ENCODE results near the gene SERGEF. TPM values are rescaled to one million over a fixed set of nuclear protein-coding genes. Genes with fewer than 3 reads are reported as not detected.

The SERGEF gene
- total RNA-seq (2014; rRNA removed; shearing (Covaris generic)) = 13.3 and 18.3 TPM in 2 replicates

DNA sequence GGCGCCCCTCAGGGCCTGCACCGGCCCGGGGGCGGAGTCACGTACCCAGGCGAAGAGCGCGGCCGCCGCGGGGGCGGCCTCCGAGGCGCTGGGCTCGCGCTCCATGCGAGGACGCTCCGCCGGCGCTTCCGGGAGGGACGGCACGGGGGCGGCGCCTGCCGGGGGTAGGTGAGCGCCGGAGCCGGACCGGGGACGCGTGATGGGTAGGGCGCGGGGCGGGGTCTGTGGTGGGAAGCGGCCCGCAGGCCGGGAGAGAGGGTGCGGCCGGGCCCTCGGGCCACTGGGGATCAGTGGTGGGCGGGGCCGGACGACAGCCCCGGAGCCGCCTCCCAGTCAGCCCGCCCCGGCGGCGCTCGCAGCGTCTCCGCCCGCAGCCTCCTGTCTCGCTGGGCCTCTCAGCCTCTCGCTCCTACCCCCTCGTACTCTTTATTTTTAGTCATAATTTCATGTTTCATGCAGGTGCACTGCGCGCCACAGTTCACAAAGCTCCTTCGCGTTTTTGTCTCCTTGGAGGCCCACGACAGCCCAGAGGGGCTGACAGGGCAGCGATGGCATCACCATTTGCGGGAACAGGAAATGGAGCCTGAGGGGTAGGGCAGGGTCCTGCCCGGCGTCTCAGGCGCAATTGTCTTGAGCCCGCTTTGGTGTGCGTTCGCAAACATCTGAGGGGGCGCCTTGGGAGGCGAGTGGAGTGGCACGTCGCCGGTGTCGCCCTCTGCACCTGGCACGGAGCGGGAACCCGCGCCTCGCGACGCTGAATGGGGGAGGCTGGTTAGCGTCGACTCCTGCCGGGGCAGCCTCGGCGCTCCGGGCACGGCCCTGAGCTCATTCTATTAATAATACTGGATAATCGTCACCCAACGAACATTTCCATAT lies at the start of gene SERGEF:
Gene SERGEF (minus strand): TSS at position 142 of the 876 bp plus-strand sequence. CDS start 37 bp downstream, at position 105.
- peak; percentile 88 to 96 for DNase-seq (ENCODE audit: low read depth in 1 of 2, low spot score in 2 of 2)
- Histone ChIP-seq H3K9me3 (replicated peaks) (no peaks in the 10 kb centered on the region), H3K4me1 (replicated peaks) (peaks cover 16% of the 10 kb centered on the region), H3K27ac (no peak within 1 kb of the TSS), H3K36me3 (no peaks in the 10 kb centered on the region), H3K27me3 (replicated peaks) (peaks cover 15% of the 10 kb centered on the region), H3K4me3 (peak within 1 kb of the TSS; percentile 57)

DNA sequence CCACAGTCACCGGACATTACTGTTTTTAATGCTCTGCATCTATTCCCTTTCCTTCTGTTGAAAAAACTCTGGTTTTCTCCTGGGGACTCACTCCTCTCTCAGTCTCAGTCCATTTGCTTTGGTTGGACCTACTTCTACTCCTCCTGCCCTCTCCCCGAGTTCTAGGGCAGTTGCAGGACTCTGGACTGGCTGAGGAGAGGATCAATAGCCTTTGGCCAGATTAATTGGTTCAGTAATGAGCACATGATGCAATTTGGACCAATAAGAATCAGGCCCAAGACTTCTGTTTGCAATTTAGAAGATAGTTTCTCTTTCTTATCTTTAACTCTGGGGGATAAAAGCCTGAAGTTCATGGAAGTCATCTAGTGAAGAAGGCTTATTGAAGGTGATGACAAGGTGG lies 48.5 kb upstream of the SERGEF start:
- no peaks in the 10 kb centered on the region for H3K4me1 ChIP-seq (replicated peaks)
- H3K27me3 ChIP-seq (replicated peaks) = peaks cover 39% of the 10 kb centered on the region
- H3K4me3 ChIP-seq = no peak overlapping the region
- DNase-seq (ENCODE audit: low read depth in 1 of 2, low spot score in 2 of 2) = no peak
- H3K27ac ChIP-seq = no peak overlapping the region
- H3K36me3 ChIP-seq = no peaks in the 10 kb centered on the region
- no peaks in the 10 kb centered on the region for H3K9me3 ChIP-seq (replicated peaks)

DNA sequence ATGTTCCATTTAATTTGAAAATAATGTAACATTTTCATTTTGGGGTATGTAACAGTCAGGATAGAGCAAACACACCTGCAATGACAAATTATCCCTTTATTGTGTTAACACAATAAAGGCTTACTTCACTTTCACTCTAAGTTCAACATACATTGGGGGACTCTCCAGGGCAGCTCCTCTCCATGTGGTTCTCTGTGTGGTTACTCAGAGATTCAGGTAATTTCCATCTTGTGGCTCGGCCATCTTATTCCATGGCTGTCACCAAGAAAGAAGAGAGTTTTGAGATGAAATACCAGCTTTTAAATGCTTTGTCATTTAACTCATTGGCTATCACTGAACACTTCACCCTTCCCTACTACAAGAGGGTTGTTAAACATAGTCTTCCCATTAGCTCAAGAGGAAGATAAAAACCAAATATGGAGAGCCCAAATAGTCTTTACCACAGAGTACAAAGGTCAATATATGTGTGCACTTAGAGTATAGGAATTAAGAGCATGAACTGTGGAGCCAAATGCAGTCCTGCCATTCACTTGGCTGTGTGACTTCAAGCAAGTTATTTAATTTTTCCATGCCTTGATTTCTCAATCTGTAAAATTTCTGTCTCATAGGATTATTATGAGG lies 43.8 kb upstream of the SERGEF start:
- peaks cover 19% of the 10 kb centered on the region; the same call in 1 of the 2 replicates for H3K27me3 ChIP-seq (replicated peaks)
- H3K36me3 ChIP-seq = no peaks in the 10 kb centered on the region
- no peak overlapping the region for H3K4me3 ChIP-seq
- no peaks in the 10 kb centered on the region for H3K9me3 ChIP-seq (replicated peaks)
- H3K4me1 ChIP-seq (replicated peaks) = no peaks in the 10 kb centered on the region
- H3K27ac ChIP-seq = no peak overlapping the region
- DNase-seq (ENCODE audit: low read depth in 1 of 2, low spot score in 2 of 2) = no peak

DNA sequence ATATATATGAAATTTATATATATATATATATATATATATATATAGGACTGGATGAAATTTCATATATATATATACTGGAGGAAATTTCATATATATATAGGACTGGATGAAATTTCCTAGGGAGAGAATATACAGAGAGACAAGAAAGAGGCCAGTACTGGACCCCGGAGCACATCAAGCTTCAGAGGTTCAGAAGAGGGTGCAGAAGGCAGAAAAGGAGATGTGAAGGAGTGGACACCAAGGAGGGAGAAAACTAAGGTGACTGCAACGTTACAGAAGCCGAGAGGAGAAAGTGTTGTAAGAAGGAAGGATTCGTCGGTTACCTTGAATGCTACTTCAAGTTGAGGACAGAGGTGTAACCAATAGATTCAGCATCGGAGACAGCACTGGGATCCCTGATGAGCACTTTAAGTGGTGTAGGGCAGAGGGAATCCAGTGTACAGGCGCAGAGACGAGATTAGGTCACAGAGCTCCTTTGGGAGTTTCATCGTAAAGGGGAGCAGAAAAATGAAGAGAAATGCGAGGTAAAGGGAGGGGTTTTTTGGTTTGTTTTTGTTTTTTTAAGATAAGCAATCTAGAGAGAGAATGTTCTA lies 41.8 kb upstream of the SERGEF start:
- no peak overlapping the region for H3K4me3 ChIP-seq
- H3K27me3 ChIP-seq (replicated peaks) = peaks cover 15% of the 10 kb centered on the region; the same call in 1 of the 2 replicates
- no peak overlapping the region for H3K27ac ChIP-seq
- H3K36me3 ChIP-seq = no peaks in the 10 kb centered on the region
- peak in 1 of 2 experiments; percentile 32 for DNase-seq (ENCODE audit: low read depth in 1 of 2, low spot score in 2 of 2)
- no peaks in the 10 kb centered on the region for H3K9me3 ChIP-seq (replicated peaks)
- no peaks in the 10 kb centered on the region for H3K4me1 ChIP-seq (replicated peaks)

DNA sequence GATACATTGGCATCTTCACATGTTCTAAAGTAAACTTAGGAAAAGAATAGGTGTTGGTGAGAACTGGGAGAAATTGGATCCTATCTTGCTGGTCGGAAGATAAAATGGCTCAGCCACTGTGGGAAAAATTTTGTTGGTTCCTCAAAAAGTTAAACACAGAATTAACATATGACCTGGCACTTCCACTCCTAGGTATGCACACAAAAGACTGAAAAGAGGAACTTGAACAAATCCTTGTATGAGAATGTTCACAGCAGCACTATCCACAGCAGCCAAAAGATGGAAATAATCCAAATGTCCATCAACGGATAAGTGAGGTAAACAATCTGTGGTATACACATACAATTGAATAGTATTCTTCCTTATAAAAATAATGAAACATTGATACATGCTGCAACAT lies 38.0 kb upstream of the SERGEF start:
- DNase-seq (ENCODE audit: low read depth in 1 of 2, low spot score in 2 of 2) = no peak
- no peaks in the 10 kb centered on the region for H3K4me1 ChIP-seq (replicated peaks)

DNA sequence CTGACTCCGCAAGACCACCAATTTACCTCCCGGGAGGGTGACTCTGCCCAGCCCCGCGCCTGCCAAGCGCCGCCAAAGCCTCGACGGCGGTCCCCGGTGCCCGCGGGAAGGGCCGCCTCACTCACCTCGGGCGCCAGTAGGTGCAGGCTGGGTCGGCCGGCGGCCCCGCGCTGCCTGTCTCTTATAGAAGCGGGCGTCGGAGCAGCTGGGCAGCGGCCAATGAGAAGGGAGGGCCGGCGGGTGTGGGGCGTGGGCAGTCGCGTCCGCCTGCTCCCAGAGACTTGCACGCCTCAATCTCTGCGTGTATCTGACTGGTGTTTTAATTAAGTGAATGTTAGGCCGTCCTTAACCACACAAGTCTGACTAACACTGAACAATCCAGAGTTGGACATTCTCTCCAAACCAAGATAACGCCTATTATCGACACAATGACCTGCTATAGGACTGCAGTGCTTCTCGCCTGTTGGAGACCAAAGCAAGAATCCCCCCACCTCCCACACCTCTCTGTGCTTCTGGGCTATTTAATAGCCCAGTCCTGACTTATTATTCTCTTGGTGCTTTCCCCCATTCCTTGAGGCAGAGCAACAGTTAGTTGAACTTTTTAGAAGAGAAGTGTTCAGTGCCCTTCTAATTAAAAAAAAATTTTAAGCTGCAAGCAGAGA lies 33.4 kb upstream of the SERGEF start, which contains the start of gene TPH1:
Gene TPH1 (minus strand): TSS at position 154 of the 662 bp plus-strand sequence. CDS start 5,507 bp downstream, outside the sequence.
- DNase-seq (ENCODE audit: low read depth in 1 of 2, low spot score in 2 of 2) = no peak
- Histone ChIP-seq H3K4me3 (no peak within 1 kb of the TSS), H3K36me3 (no peaks in the 10 kb centered on the region), H3K4me1 (replicated peaks) (no peaks in the 10 kb centered on the region), H3K27ac (no peak within 1 kb of the TSS), H3K27me3 (replicated peaks) (peaks cover 81% of the 10 kb centered on the region), H3K9me3 (replicated peaks) (no peaks in the 10 kb centered on the region)

More for the DNA sequence above, 38.0 kb upstream of the SERGEF start:
- H3K4me3 ChIP-seq = no peak overlapping the region
- H3K27me3 ChIP-seq (replicated peaks) = peaks cover 38% of the 10 kb centered on the region
- H3K36me3 ChIP-seq = no peaks in the 10 kb centered on the region
- H3K9me3 ChIP-seq (replicated peaks) = no peaks in the 10 kb centered on the region
- H3K27ac ChIP-seq = no peak overlapping the region

DNA sequence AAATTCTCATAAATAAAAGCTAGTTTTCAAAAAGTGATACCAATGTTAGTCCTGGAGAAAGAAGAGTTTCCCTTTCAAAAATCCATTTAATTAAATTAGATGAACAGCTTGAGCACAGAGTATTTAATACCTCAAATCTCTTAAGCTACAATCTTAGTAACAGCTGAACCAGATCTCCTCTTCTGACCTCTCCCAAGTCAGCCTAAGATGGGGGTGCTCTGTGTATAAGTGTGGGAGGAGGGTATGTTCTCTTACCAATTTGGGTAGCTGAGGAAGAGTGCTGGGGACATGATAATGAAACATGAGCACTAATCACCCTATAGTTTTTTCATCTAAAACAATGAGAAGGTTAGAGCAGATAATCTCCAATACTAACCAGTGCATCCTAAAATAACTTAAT lies 23.6 kb upstream of the SERGEF start:
- Histone ChIP-seq H3K36me3 (no peaks in the 10 kb centered on the region), H3K27ac (no peak overlapping the region), H3K4me3 (no peak overlapping the region), H3K27me3 (replicated peaks) (peaks cover 64% of the 10 kb centered on the region), H3K9me3 (replicated peaks) (no peaks in the 10 kb centered on the region), H3K4me1 (replicated peaks) (no peaks in the 10 kb centered on the region)
- DNase-seq (ENCODE audit: low read depth in 1 of 2, low spot score in 2 of 2) = no peak

DNA sequence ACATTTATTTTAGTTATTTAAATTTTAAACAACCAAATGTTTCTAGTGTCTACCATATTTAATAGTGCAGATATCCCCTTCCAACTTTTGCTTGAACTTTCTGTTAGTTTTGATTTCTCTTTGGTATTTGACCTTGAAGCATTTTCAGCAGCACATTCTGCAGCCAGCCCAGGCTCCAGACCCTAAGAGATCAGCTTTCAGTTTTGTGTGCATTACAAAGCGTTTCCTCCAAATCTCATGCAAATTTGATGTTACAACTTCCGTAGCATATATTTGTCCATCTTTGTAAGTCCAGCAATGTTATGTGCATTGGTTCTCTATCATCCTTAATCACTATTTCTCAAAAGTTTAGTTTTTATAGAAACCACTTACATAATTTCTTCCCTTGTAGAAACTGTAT lies 14.6 kb upstream of the SERGEF start:
- Histone ChIP-seq H3K27me3 (replicated peaks) (peaks cover 82% of the 10 kb centered on the region), H3K4me1 (replicated peaks) (no peaks in the 10 kb centered on the region)

DNA sequence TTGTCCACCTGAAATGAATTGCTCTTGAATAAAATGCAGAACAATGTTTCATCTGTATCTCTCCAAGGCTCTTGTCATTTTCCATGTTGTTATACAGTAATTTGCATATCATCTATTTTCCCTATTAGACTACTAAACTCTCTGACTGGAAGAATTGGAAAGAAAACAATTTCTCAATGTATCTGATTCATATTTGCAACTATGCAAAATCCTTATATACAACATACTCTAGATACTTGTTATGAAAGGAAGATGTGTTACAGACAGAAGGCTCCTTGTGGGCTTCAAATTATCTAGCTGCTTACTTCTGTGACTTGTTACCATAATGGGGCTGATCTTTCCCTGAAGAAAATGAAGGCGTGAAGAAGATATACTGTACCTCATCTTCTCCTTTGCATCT lies 9.6 kb upstream of the SERGEF start:
- no peaks in the 10 kb centered on the region for H3K36me3 ChIP-seq
- H3K27ac ChIP-seq = no peak overlapping the region
- no peak for DNase-seq (ENCODE audit: low read depth in 1 of 2, low spot score in 2 of 2)
- H3K27me3 ChIP-seq (replicated peaks) = peaks cover 66% of the 10 kb centered on the region
- no peaks in the 10 kb centered on the region for H3K4me1 ChIP-seq (replicated peaks)
- H3K4me3 ChIP-seq = no peak overlapping the region
- no peaks in the 10 kb centered on the region for H3K9me3 ChIP-seq (replicated peaks)

More for the DNA sequence above, 14.6 kb upstream of the SERGEF start:
- Histone ChIP-seq H3K36me3 (no peaks in the 10 kb centered on the region), H3K4me3 (no peak overlapping the region), H3K27ac (no peak overlapping the region), H3K9me3 (replicated peaks) (no peaks in the 10 kb centered on the region)
- DNase-seq (ENCODE audit: low read depth in 1 of 2, low spot score in 2 of 2) = no peak

DNA sequence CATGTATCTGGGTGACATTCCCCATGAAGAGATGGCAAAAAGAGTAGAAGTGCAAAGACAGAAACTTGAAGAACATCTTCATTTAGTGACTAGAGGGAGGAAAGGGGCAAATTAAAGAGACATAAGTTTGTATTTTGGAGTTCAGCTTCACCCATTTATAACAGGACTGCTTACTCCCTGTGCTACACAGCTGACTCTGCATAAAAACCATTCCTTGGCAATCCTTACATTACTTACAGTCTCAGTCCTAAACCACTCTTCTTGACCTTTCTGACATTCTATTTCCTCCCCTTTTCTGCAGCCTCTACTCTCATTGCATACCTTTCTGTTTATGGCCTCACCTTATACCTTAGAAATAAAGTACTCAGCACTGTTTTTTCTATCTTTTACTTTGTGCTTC lies 6.8 kb upstream of the SERGEF start:
- H3K27me3 ChIP-seq (replicated peaks) = peaks cover 50% of the 10 kb centered on the region
- no peak for DNase-seq (ENCODE audit: low read depth in 1 of 2, low spot score in 2 of 2)
- H3K4me1 ChIP-seq (replicated peaks) = no peaks in the 10 kb centered on the region
- no peak overlapping the region for H3K27ac ChIP-seq
- H3K36me3 ChIP-seq = no peaks in the 10 kb centered on the region
- no peak overlapping the region for H3K4me3 ChIP-seq
- no peaks in the 10 kb centered on the region for H3K9me3 ChIP-seq (replicated peaks)

DNA sequence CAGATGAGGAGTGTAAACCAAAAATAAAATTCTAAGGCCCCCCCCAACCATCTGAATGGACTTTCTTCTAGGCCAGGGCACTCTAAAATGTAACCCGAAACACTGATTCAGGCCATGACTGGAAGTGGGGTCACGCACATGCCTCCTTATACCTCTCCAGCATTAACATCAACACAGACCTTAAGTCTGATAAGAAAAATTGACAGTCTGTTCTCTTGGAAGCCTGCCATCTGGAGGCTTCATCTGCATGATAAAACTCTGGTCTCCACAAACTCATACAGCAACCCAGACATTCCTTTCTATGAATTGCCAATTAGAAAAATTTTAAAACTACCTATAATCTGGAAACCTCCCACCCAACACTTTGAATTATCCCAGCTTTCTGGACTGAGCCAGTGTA lies 3.9 kb upstream of the SERGEF start:
- DNase-seq (ENCODE audit: low read depth in 1 of 2, low spot score in 2 of 2) = no peak
- Histone ChIP-seq H3K27me3 (replicated peaks) (peaks cover 29% of the 10 kb centered on the region), H3K4me3 (no peak overlapping the region), H3K4me1 (replicated peaks) (peaks cover 16% of the 10 kb centered on the region), H3K9me3 (replicated peaks) (no peaks in the 10 kb centered on the region), H3K36me3 (no peaks in the 10 kb centered on the region), H3K27ac (no peak overlapping the region)

DNA sequence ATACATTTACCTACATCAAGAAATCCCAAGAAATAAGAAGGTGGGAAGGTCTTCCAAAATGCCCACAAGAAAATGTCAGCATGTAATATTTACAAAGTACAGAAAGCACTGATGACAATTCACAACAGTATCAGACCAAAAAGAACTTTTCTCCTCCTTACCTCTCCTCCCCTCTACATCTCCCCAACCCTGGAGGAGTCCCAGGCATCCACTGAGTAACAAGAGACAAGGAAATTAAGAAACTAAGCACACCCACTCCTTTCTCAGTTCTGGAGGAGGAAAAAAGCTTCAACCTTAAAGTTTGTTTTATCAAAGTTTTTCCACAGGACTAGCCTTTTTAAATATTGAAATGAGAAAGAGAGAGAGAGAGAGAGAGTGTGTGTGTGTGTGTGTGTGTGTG lies 2.0 kb upstream of the SERGEF start:
- Histone ChIP-seq H3K9me3 (replicated peaks) (no peaks in the 10 kb centered on the region), H3K4me1 (replicated peaks) (peaks cover 16% of the 10 kb centered on the region), H3K27me3 (replicated peaks) (peaks cover 16% of the 10 kb centered on the region), H3K4me3 (no peak overlapping the region), H3K27ac (no peak overlapping the region), H3K36me3 (no peaks in the 10 kb centered on the region)
- no peak for DNase-seq (ENCODE audit: low read depth in 1 of 2, low spot score in 2 of 2)

DNA sequence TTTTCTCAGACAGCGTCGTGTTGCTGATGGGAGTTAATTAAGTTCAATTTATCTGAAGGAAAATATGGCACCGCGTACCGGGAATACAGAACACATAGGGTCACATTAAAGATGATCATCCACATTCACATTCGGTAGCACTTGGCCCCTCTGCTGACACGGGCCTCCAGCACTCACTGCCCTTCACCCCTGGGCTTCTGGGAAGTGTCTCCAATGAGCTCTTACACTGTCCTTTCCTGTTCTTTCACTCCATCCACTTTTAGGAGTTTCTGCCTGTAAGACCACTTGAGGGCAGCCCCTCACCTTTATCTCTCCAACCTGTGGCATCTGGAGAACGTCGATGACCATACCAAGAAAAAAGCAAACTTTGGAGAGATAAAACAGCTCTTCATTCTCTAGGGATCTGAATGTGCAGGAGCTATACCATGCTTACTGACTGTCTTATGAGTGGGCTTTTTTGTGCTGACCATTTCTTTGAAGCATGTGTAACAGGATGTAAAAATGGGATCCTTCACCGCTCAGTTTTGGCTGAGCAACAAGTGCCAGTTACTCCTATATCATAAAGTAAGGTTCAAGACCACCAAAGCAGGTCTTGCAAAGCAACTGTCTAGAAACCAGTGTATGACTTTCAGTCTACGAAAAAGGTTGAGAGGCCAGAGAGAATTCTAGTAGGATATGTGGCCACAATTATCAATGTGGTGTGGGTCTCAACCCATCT lies 1.1 kb upstream of the SERGEF start:
- DNase-seq (ENCODE audit: low read depth in 1 of 2, low spot score in 2 of 2) = peak in 1 of 2 experiments; percentile 21
- no peaks in the 10 kb centered on the region for H3K9me3 ChIP-seq (replicated peaks)
- peaks cover 16% of the 10 kb centered on the region for H3K4me1 ChIP-seq (replicated peaks)
- H3K27ac ChIP-seq = no peak overlapping the region
- no peaks in the 10 kb centered on the region for H3K36me3 ChIP-seq
- peaks cover 15% of the 10 kb centered on the region for H3K27me3 ChIP-seq (replicated peaks)
- peak overlapping the region; percentile 57 for H3K4me3 ChIP-seq
